ENCODE measurements around the gene CBFA2T3.
"Not testable (repeated sequence)": the region's sequence is repeated elsewhere in the genome, so short reads cannot be mapped to it uniquely, and the experiment has no call there.

CBFA2T3 gene

GRCh38 chr16:89013111-89013510 is 36.1 kb upstream of the CBFA2T3 start:
- DNase-seq (ENCODE audit: low read depth in 3 of 3, low spot score in 1 of 3) = no peak

- DNase-seq (ENCODE audit: low read depth in 3 of 3, low spot score in 1 of 3) = no peak
Measured at GRCh38 chr16:89012622-89012995, 35.6 kb upstream of the CBFA2T3 start.

GRCh38 chr16:89011909-89012621 is 35.1 kb upstream of the CBFA2T3 start:
- no peak for DNase-seq (ENCODE audit: low read depth in 3 of 3, low spot score in 1 of 3)

- no peak for DNase-seq (ENCODE audit: low read depth in 3 of 3, low spot score in 1 of 3)
Measured at GRCh38 chr16:89010210-89010925, 33.4 kb upstream of the CBFA2T3 start.

GRCh38 chr16:89009343-89010209 is 32.6 kb upstream of the CBFA2T3 start:
- no peak for DNase-seq (ENCODE audit: low read depth in 3 of 3, low spot score in 1 of 3)

GRCh38 chr16:89008796-89009195 is 31.8 kb upstream of the CBFA2T3 start:
- DNase-seq (ENCODE audit: low read depth in 3 of 3, low spot score in 1 of 3) = not testable (repeated sequence)

- DNase-seq (ENCODE audit: low read depth in 3 of 3, low spot score in 1 of 3) = no peak
Measured at GRCh38 chr16:89007371-89008249, 30.6 kb upstream of the CBFA2T3 start.

GRCh38 chr16:89006036-89006752 is 29.2 kb upstream of the CBFA2T3 start:
- DNase-seq (ENCODE audit: low read depth in 3 of 3, low spot score in 1 of 3) = no peak

GRCh38 chr16:89005201-89006035 is 28.4 kb upstream of the CBFA2T3 start:
- DNase-seq (ENCODE audit: low read depth in 3 of 3, low spot score in 1 of 3) = no peak

GRCh38 chr16:89004209-89004831 is 27.3 kb upstream of the CBFA2T3 start:
- no peak for DNase-seq (ENCODE audit: low read depth in 3 of 3, low spot score in 1 of 3)

GRCh38 chr16:89003831-89004208 is 26.8 kb upstream of the CBFA2T3 start:
- no peak for DNase-seq (ENCODE audit: low read depth in 3 of 3, low spot score in 1 of 3)

- no peak for DNase-seq (ENCODE audit: low read depth in 3 of 3, low spot score in 1 of 3)
Measured at GRCh38 chr16:89002851-89003830, 26.1 kb upstream of the CBFA2T3 start.

GRCh38 chr16:89002081-89002480 is 25.1 kb upstream of the CBFA2T3 start:
- not testable (repeated sequence) for DNase-seq (ENCODE audit: low read depth in 3 of 3, low spot score in 1 of 3)

- no peak for DNase-seq (ENCODE audit: low read depth in 3 of 3, low spot score in 1 of 3)
Measured at GRCh38 chr16:89001117-89002027, 24.4 kb upstream of the CBFA2T3 start.

- no peak for DNase-seq (ENCODE audit: low read depth in 3 of 3, low spot score in 1 of 3)
Measured at GRCh38 chr16:89000207-89000959, 23.4 kb upstream of the CBFA2T3 start.
